NCI-H748 treated with DMSO at 0.1 percent for 48 hours (cell line): ENCODE results near the gene PPP2R2D.

Experiments used
- DNase-seq: peaks from one replicate; lab custom pipeline; 2025; lab: John Stamatoyannopoulos, UW

The PPP2R2D gene

DNA sequence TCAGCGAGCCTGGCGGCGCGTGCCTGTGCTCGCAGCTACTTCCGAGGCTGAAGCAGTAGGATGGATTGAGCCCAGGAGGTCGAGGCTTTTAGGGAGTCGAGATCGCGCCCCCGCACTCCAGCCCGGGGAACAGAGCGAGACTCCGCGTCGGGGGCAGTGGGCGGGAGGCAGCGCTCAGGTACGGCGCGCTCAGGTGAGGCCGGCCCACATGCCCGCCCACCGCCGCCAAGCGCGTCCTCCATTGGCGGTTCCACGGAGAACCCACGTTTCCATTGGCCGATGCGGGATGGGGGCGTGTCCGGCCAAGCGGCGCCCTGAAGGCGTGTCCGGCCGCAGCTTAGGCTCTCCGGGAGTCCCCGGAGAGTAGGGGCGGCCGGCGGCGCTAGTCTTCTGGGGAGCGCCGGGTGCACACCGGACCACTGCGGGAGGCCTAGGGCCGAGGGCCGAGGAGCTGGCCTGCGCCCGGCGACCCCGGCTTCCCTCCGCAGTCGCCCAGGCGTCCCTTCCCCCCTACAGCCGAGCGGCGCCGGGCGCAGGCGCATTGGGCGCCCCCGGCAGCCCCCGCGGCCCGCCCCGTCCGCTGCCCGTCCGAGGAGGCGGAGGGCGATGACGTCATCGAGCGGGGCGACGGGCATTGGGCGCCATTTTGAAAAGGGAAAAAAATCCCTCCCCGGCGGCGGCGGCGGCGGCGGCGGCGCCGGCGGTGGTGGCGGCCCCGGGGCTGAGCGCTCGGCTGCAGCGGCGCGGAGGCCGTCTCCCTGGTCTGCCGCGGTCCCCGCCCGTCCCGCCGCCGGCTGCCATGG lies at the start of gene PPP2R2D:
TSS of gene PPP2R2D (plus strand) at position 659 of the 803 bp plus-strand sequence. CDS start at position 800, 141 bp downstream.
- peak; percentile 57 for DNase-seq

DNA sequence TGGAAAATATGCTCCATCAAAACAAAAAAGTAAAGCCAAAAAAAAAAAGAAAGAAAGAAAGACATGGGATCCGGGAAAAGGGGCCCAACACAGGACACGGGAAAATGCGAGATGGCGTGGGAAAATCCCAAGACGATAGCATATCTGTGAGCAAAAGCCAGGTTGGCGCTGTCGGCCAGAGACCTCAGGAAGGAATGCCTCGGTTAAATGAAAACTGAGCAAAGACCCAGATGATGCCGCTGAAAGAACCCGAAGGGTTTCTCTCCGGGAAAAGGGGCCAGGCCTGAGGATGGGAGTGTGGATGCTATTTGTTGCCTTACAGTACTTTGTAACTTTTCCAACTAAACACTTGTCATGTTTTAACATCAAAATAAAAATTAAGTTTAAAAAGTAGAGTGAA lies 49.5 kb upstream of the PPP2R2D start:
- no peak for DNase-seq

DNA sequence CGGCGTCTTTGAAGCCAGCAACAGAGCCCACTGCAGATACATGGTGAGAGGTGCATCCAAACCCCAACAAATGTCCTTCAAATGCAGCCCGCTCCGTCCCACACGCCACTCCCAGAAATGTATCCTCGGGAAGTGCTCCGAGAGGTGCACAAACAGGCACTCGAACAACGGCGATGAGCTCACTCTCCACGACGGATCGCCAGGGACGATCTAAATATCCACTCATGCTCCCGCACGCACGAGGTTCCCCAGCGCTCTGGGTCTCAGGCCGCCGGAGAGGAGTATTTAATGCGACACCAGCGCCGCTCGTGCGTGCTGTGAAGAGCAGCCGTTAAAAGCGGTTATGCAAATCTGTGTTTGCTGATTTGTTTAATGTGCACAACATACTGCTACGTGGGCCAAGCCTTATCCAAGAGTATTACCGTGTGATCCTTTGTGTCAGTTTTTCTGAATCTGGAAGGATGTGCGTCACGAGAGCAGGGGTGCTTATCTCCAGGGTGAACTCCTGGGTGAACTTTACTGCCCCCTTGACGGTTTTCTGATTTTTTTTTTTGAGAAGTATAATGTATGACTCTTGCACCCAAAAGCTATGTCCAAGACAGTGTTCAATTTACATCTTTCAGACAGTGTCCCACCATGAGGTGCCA lies 48.5 kb upstream of the PPP2R2D start:
- DNase-seq = no peak

DNA sequence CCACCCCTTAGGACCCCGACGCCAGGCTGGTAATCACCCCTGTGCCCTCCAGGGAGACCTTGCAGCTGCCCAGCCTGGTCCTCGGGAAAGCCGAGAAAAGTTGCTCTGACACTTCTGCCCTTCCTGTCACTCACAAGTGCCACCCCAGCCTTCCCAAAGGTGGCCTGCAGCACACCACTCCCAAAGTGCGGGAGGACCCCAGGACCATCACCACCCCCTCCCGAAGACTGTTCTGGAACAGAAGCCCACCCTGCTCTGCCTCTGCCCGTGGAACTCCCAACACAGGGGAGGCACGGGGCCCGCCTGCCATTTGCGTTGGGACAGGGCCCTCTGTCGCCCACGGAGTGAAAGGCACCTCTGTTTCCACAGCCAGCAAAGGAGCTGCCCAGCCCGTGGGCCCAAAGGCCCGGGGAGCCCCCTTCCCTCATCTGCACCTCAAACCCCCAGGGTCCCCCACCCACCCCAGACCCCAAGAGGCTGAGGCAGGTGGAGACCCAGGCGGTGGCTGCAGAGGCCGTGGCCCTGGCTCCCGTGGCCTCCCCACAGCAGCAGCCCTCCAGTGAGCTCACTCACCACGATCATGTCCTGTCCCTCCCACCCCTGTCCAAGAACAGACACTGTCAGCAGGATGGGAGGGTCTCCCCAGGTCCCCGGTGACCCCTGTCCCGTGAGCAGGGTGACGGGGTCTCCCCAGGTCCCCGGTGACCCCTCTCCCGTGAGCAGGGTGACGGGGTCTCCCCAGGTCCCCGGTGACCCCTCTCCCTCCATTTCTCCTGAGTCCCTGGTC lies 47.8 kb upstream of the PPP2R2D start:
- DNase-seq = no peak

DNA sequence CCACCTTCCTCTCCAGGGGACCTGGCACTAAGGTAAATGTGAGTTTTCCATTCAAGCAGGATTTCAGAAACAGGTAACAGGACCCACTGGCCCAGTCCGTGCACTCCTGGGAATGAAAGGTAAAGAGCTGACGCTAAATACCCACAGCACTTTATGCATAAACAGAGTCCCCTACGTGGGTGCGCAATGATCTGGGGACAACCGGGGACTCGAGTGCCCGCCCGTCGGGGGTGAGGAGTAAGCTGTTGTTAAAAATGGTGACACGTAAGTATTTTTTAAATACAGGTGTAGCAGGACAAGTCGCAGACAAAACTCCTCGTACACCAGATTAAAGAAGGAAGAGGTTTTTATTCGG lies 47.2 kb upstream of the PPP2R2D start:
- no peak for DNase-seq

DNA sequence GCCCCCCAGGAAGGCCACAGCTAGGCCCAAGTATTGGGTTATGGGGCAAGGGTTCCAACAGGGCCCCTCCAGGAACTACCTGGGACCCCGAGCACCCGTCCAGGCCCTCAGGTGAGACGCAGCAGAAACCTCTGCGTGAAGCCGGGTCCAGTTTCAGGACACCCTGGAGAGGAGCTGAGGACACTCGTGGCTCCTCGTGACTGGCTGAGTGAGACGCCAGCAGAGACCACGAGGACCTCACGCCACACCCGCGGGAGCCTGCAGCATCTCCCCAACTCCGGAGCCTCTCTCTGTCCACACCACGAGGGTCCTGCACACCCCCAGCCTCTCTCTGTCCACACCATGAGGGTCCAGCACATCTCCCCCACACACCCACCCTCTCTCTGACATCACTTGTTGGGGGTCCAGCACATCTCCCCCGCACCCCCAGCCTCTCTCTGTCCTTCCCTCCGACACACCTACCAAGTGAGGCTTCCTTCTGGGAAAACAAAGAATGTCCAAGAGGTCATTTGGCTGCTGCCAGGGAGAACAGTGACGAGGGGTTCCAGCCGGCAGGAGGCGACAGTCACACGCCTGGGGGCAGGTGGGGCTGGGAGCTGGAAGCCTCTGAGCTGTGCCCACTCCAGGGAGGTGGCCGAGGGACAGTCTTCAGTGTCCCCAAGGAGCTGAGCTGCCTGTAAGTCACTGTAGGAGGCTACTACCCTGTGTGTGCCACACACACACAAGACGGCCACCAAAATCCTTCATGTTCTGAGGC lies 46.1 kb upstream of the PPP2R2D start:
- no peak for DNase-seq

DNA sequence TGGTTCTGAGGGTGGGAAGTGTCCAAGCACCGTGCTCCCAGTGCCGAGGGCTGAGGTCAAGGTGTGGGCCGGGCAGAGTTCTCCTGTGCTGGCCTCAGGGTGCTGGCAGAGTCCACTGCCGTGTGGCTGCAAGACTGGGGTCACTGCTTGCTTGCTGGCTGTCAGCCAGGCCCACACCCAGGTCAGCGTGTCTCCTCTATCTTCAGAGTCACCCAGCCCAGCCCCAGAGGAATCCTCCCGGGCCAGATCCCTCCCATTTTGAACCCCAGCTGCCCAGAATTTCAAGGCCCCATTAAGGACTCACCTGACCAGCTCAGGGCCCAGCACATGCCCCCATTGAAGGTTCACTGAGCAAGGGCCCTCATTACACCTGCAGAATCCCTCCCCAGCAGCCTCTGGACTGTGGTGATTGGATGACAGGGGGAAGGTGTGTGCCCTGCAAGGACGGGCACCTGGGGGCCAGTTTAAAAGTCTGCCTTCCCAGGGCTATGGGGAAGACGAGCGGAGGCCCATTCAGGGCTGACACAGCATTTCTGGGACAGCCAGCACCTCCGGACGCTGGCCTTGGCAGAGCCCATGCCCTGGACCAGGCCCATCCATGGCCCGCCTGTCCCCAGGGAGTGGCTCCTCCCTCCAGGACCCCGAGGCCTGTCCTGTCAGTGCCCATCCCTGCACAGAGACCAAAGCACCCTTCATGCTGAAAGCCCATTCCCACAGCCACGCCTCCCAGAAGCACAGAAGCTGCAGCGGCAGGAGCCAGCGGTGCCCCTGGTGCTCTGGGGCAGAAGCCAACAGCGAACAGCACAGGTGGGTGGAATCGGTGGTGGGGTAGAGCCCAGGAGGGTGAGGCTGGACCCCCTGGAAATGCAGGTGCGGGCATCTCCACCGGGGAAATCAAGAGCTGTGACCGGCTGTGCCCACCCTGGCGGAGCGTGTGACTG lies 45.1 kb upstream of the PPP2R2D start:
- DNase-seq = no peak

DNA sequence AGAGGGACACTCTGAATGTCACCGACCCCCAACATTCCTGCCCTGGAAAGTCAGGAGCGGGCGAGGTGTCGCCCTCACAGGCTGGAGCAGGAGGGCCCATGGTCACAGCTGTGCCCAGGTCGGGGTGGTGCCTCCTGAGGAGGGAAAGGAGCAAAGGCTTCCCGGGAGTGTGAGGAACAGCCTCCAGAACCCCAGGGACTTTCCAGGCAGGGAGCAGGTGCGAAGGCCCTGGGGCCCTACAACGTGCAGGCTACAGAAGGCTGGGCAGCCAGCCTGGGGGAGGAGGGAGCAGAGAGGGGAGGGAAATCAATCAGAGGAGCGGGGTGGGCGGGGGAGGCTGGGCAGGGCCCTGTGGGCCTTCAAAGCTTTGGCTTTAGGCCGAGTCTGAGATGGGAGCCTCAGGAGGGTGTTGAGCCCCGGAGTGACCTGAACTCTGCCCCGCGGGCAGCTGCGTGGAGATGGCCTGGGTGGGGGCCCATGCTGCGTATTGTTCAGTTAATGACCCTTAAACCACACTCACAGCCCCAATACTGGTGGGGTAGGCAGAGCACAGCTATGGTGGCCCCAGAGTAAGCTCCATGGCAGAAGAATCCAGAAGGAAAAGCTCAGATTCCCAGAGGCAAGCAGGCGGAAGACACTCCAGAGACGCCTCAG lies 44.2 kb upstream of the PPP2R2D start:
- DNase-seq = no peak

DNA sequence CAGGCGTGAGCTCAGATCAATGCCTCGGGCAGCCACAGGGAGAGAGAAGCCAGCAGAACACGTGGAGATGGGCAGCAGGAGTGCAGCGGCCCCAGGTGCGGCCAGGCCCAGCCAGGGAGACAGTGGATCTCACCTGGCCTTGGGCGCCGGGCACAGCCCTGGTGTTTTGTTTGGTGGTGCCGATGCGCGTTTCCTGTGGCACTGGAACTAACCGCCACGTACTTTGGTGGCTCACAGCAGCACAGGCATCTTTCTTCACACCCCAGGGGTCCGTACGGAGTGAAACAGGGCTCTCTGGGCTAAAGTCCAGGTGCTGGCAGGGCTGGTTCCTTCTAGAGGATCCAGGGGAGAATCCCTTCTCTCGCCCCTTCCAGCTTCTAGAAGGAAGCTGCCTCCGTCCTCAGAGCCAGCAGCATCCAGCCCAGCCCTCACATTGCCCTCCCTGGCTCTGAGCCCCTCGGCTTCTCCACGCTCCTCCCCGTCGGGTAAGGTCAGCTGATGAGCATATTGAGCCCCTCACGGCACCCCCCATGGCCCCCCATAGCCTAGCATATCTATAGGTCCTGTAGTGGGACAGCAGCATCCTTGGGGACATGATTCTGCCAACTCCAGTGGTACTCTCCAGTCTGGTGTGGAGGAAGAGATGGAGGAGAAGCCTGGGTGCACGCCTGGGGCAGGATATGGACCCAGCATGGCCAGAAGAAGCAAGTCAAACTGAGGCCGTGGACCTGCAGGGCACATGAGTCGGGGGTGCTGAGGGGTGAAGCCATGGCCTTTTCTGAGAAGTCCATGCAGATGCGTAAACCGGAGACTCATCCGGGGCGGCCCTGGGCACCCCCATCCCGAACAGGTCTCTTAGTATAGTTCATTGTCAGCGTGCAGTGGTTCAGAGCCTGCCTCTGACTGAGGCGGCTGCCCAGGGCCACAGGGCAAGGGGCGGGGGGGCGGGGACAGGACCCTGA lies 43.4 kb upstream of the PPP2R2D start:
- no peak for DNase-seq

DNA sequence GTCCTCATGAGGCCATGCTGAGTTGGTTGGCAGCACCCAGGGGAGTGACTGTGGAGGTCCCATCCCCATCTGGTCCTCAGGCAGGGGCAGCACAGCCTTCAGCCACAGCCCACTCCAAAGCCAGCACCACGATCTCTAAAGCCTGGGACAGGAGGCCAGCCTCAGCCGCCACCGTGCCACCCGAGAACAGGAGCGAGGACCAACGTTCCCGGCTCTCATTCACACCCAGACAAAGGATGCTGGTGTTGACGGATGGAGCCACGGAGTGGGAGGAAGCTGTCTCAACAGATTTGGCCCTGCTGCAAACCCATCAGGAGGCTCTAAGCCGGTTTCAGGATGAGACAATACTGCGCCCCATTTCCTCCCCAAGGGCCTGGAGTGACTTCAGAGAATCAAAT lies 42.7 kb upstream of the PPP2R2D start:
- no peak for DNase-seq

DNA sequence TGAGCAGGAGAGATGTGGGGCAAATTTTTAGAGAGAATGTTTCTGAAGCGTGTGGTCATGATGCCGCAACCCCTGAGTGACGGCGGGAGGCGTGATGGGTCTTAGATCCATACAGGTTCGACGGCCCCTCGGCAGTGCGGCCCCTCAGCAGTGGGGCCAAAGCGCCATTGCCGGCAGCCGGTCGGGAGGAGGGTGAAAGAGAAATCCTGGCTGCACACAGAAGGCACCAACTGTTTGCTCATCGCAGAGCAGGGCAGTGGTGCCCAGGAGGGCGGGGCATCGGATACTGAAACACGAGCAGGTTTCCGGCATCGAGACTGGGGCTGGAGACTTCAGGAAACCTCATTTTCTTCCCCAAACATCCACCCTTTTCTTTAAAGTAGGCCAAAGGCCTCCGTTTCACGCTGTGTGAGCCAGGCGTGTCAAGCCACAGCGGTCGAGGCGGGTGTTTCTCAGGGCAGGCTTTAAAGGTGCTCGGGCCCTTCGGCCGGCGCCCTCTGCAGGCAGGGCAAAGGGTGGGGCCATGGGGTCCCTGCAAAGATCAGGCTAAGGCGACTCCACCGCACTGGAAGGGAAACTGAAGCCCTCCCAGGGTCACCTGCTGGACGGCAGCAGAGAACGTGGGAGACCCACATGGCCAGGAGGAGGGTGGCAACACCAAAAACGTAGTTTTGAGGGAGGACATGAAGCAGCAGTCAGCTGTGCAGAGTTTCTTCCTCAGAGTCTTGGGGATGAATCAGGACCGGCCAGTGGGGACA lies 42.0 kb upstream of the PPP2R2D start:
- DNase-seq = no peak

DNA sequence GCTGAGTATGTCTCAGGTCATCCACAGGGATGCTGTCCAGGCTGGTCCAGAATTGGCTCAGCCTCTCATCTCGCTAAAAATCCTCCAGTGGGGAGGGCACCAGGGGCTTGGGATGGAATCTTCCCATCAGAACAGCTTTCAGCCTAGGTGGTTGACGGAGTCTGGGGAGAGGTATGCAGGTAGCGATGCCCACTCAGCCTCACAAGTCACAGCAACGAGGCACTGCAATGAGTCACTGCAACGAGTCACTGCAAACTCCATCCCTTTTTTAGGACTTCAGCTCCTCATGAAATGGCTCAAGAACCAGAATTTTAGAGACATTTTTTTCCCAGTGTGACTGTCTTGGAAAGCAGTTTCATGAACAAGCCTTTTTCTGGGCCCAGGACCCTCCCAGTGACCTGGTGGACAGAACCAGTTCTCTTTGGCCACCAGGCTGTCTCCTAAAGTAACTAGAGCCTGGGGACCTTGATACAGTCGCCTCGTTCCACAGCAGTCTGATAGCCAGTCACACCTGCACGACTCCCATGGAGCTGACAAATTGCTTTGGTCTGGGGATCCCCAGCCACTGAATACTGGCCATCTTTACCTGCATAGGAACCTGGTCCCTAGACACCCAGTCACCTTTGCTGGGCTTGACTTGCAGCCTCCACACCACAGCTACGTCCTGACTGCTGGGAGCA lies 41.3 kb upstream of the PPP2R2D start:
- DNase-seq = no peak

DNA sequence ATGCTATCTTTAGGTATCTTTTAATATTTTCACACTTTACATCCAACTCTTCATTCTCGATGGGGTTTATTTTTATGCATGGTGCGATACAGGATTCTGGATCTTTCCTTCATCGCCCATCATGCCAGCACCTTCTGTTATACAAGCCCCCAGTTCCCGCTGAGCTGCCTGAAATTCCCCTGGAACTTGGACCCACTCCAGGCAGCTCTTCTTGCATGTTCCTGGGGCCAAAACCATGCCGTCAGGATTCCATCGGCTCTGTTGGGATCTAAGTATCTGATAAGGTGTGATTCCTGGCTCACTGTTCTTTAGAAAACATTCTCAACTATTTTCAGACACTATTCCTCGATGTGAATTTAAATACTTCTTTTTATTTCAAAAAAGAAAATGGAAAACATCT lies 40.5 kb upstream of the PPP2R2D start:
- DNase-seq = no peak

DNA sequence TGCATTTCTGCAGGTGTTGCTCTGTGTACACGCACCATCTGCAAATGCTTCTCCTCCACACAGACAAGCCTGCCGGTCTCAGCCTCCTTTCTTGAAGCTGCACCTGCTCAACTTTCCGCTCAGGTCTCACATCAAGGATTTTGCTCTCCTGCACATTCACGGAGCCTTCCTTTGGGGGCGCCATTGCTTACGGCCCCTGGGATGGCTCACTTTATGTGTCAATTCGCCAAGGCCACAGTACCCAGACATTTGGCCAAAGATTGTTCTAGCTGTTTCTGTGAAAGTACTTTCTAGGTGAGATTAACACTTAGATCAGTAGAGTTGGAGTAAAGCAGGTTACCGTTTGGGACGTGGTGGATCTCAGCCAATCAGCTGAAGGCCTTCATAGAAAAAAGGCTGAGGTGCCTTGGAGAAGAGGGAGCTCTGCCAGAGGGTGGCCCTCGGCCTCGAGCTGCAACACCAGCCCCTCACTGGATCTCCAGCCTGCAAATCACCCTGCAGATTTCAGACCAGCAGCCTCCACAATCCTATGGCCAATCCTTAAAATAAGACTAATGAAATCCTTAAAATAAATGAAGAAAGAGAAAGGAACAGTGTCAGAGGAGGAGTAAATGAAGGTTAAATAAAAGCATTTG lies 39.9 kb upstream of the PPP2R2D start:
- DNase-seq = no peak

DNA sequence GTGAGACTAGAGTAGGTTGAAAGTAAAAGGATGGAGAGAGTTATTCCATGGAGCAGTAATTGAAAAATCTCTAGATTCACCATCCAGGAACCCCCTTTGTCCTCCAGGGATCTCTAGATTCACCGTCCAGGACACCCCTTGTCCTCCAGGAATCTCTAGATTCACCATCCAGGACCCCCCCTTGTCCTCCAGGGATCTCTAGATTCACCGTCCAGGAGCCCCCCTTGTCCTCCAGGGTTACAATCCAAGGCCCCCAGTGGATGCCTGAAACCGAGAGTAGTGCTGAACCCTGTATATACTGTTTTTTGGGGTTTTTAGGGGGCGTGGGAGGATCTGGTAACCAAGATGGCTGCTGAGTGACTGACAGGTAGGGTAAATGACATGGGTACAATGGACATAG lies 38.3 kb upstream of the PPP2R2D start:
- DNase-seq = no peak

DNA sequence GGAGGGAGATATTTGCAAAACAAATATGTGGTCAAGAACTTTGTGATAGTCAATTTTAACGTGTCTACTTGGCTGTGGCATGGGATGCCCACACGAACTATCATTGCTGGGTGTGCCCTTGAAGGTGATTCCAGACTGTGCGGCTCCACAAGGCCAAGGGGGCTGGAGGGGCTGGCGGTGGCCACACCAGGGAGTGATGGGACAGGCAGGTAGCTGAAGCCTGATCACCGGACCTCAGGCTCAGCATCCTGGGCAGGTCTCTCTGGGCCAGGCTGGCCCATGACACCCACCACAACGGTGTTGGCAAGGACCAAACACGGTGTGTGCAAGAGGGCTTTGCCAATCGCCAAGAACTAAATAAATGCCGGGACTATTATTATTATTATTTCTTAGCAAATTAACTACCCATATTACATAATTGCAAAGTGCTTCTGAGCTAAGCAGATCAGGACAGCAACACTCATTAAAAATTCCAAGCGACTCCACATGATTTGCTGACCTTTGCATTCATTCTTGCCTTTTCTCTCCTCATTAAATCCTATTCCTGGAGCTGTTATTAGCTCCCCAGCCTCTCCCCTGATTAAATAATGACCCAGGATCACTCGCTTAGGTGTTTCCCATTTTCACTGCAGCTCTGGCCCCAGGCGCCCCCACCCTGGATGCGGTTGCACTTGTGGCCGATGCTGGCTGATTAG lies 35.4 kb upstream of the PPP2R2D start:
- DNase-seq = no peak

DNA sequence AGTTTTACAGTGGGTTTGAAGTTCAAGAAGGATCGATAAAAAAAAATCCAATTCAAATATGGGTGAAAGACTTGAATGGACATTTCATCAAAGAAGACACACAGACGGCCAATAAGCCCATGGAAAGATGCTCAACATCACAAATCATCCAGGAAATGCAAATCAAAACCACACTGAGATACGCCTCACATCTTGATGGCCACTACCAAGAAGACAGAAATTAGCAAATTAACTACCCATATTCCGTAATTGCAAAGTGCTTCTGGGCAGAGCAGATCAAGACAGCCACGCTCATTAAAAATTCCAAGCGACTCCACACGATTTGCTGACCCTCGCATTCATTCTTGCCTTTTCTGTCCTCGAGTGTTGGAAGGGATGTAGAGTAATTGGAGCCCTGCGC lies 34.1 kb upstream of the PPP2R2D start:
- DNase-seq = no peak
